ENCODE data around the gene AIG1.

Gene AIG1

DNA sequence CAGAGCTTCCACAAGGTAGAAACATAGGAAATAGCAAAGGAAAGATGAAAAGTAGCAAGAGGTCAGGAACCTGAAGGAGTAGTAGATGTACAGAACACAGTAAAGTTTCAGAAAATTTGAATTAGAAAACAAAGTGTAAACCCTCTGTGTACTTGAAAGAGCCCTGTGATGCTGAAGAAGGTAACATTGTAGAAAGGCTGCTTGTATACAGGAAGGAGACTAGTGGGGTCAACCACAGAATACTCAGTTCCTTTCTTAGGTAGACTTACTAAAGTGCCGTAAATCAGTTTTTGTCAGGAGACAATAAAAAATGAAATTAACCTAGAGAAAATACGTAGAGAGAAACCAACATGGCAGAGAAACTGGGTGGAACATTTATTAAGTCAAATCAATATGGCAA lies 149.7 kb downstream of the AIG1 start:
- H3K27me3 ChIP-seq (replicated peaks in 2 of 5; ENCODE audit: control insufficient read depth in 4 of 5, insufficient read depth in 5 of 5, low read length in 4 of 5): no peaks in the 10 kb centered on the region
- no peaks in the 10 kb centered on the region for H3K4me1 ChIP-seq (ENCODE audit: control extremely low read depth in 1 of 4, control insufficient read depth in 4 of 4, insufficient read depth in 4 of 4, low read length in 3 of 4)
- H3K27ac ChIP-seq (ENCODE audit: insufficient read depth in 1 of 2, low read depth in 1 of 2, low read length in 2 of 2, poor library complexity in 1 of 2, severe bottlenecking in 2 of 2): no peak overlapping the region
- no peak overlapping the region for H3K4me3 ChIP-seq (ENCODE audit: control insufficient read depth in 1 of 7, extremely low read depth in 1 of 7, insufficient read depth in 4 of 7, low read depth in 2 of 7, low read length in 6 of 7)
- CTCF ChIA-PET: no interaction called here
- H3K9me3 ChIP-seq (ENCODE audit: control extremely low read depth in 1 of 5, control insufficient read depth in 4 of 5, insufficient read depth in 2 of 5, low read depth in 1 of 5, low read length in 4 of 5): peaks cover 0 to 2% (median 0%) of the 10 kb centered on the region in 5 experiments
- 88% methylated on average over 2 of the region's 2 CpGs for WGBS (ENCODE audit: insufficient coverage)
- DNase-seq: peak in 1 of 3 donors; percentile 21
- POLR2A ChIA-PET: no interaction called here
- H3K36me3 ChIP-seq (ENCODE audit: control insufficient read depth in 4 of 4, insufficient read depth in 4 of 4, low read length in 3 of 4): no peaks in the 10 kb centered on the region

DNA sequence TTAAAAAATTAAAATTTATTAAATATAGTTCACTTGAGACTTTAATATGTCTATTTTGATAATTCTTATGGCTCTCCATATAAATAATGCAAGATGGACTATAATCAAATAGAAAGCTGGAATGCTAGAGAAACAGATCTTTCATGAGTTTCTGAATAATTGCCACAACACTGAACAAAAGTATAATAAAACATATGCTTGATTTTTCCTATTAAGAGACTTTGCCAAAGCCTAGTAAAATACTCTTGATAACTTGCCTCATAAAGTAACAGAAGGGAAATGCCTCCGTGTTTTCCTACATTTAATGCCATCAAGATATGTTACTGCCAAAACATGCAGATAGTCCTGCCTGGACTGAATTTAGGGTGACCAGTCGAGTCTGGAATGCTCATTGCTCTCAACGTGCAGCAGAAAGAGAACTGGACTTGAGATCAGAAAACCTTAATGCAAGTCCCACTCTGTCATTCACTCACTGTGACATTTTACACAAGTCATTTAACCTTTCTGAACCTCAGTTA lies 153.2 kb downstream of the AIG1 start:
- Histone ChIP-seq H3K27ac (ENCODE audit: insufficient read depth in 1 of 2, low read depth in 1 of 2, low read length in 2 of 2, poor library complexity in 1 of 2, severe bottlenecking in 2 of 2) (no peak overlapping the region), H3K4me1 (ENCODE audit: control extremely low read depth in 1 of 4, control insufficient read depth in 4 of 4, insufficient read depth in 4 of 4, low read length in 3 of 4) (no peaks in the 10 kb centered on the region), H3K36me3 (ENCODE audit: control insufficient read depth in 4 of 4, insufficient read depth in 4 of 4, low read length in 3 of 4) (no peaks in the 10 kb centered on the region), H3K9me3 (ENCODE audit: control extremely low read depth in 1 of 5, control insufficient read depth in 4 of 5, insufficient read depth in 2 of 5, low read depth in 1 of 5, low read length in 4 of 5) (peaks cover 0 to 2% (median 0%) of the 10 kb centered on the region in 5 experiments), H3K27me3 (replicated peaks in 2 of 5; ENCODE audit: control insufficient read depth in 4 of 5, insufficient read depth in 5 of 5, low read length in 4 of 5) (no peaks in the 10 kb centered on the region), H3K4me3 (ENCODE audit: control insufficient read depth in 1 of 7, extremely low read depth in 1 of 7, insufficient read depth in 4 of 7, low read depth in 2 of 7, low read length in 6 of 7) (no peak overlapping the region)
- no peak for DNase-seq
- 100% methylated on average over 2 of the region's 3 CpGs for WGBS (ENCODE audit: insufficient coverage)
- ChIA-PET CTCF (no interaction called here), POLR2A (no interaction called here)

DNA sequence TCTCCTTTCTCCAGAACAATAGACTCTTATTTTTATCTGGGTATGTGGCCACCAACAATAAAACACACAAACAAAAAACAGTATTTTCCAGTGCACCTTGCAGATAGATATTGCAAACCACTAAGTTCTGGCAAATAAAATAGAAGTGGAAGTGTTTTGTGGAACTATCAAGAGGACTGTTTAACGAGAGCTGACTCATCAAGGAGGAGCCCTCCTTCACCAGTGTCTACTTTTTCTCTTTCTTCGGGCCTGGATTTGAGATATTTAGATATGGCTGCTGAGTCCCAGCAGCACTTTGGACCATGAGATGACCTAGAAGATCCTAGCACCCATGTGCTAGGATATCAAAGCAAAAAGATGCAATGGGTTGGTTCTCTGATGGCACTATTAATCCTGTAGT lies 154.7 kb downstream of the AIG1 start:
- Histone ChIP-seq H3K9me3 (ENCODE audit: control extremely low read depth in 1 of 5, control insufficient read depth in 4 of 5, insufficient read depth in 2 of 5, low read depth in 1 of 5, low read length in 4 of 5) (no peaks in the 10 kb centered on the region), H3K4me1 (ENCODE audit: control extremely low read depth in 1 of 4, control insufficient read depth in 4 of 4, insufficient read depth in 4 of 4, low read length in 3 of 4) (no peaks in the 10 kb centered on the region), H3K4me3 (ENCODE audit: control insufficient read depth in 1 of 7, extremely low read depth in 1 of 7, insufficient read depth in 4 of 7, low read depth in 2 of 7, low read length in 6 of 7) (no peak overlapping the region), H3K36me3 (ENCODE audit: control insufficient read depth in 4 of 4, insufficient read depth in 4 of 4, low read length in 3 of 4) (no peaks in the 10 kb centered on the region), H3K27ac (ENCODE audit: insufficient read depth in 1 of 2, low read depth in 1 of 2, low read length in 2 of 2, poor library complexity in 1 of 2, severe bottlenecking in 2 of 2) (no peak overlapping the region), H3K27me3 (replicated peaks in 2 of 5; ENCODE audit: control insufficient read depth in 4 of 5, insufficient read depth in 5 of 5, low read length in 4 of 5) (no peaks in the 10 kb centered on the region)
- WGBS (ENCODE audit: insufficient coverage): 100% methylated on average over 1 of the region's 2 CpGs
- ChIA-PET POLR2A (no interaction called here), CTCF (no interaction called here)
- no peak for DNase-seq

DNA sequence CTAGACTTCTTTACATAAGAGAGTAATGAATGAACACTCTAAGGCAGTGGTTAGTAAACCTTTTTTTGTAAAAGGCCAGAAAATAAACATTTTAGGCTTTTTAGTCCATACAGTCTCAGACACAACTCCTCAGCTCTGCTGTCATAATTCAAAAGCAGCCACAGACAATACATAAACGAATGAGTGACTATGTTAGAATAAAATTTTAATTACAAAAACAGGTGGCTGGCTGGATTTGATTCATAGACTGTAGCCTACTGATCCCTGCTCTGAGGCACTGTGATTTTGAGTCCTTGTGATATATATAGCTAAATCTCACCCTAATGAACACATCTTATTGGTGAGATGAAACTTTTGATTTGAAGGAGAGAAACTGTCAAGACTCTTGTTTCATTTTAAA lies 155.1 kb downstream of the AIG1 start:
- POLR2A ChIA-PET: no interaction called here
- Histone ChIP-seq H3K27me3 (replicated peaks in 2 of 5; ENCODE audit: control insufficient read depth in 4 of 5, insufficient read depth in 5 of 5, low read length in 4 of 5) (no peaks in the 10 kb centered on the region), H3K36me3 (ENCODE audit: control insufficient read depth in 4 of 4, insufficient read depth in 4 of 4, low read length in 3 of 4) (no peaks in the 10 kb centered on the region), H3K9me3 (ENCODE audit: control extremely low read depth in 1 of 5, control insufficient read depth in 4 of 5, insufficient read depth in 2 of 5, low read depth in 1 of 5, low read length in 4 of 5) (no peaks in the 10 kb centered on the region), H3K4me3 (ENCODE audit: control insufficient read depth in 1 of 7, extremely low read depth in 1 of 7, insufficient read depth in 4 of 7, low read depth in 2 of 7, low read length in 6 of 7) (no peak overlapping the region), H3K4me1 (ENCODE audit: control extremely low read depth in 1 of 4, control insufficient read depth in 4 of 4, insufficient read depth in 4 of 4, low read length in 3 of 4) (no peaks in the 10 kb centered on the region), H3K27ac (ENCODE audit: insufficient read depth in 1 of 2, low read depth in 1 of 2, low read length in 2 of 2, poor library complexity in 1 of 2, severe bottlenecking in 2 of 2) (no peak overlapping the region)
- no peak for DNase-seq
- WGBS (ENCODE audit: insufficient coverage): no CpG with 5 or more reads among the region's 1 CpG
- CTCF ChIA-PET: no interaction called here

DNA sequence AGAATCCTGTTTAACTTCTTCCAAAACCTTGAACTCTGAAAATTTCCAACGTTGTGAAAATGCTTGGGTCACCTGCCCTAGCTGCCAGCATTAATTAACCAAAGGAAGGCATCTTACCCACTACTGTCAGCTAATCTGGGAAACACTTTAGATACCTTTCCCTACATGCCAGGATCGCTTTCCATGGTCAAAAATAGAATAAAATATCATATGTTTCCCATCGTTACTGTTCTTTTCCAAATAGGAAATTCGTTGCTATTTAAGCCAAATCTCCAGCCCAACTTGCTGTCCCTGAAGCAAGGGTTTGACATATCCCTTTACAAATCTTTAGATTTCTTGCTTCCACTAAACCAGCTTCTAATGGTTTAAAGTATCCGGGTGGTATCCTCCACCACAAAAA lies 157.5 kb downstream of the AIG1 start:
- no peaks in the 10 kb centered on the region for H3K36me3 ChIP-seq (ENCODE audit: control insufficient read depth in 4 of 4, insufficient read depth in 4 of 4, low read length in 3 of 4)
- 100% methylated on average over 4 of the region's 5 CpGs for WGBS (ENCODE audit: insufficient coverage)
- H3K4me3 ChIP-seq (ENCODE audit: control insufficient read depth in 1 of 7, extremely low read depth in 1 of 7, insufficient read depth in 4 of 7, low read depth in 2 of 7, low read length in 6 of 7): no peak overlapping the region
- ChIA-PET POLR2A (interaction anchor here (0.6 kb wide), 1 partner anchor 486 kb away, joined by 3 read pairs; no protein-coding TSS in a partner anchor), CTCF (no interaction called here)
- H3K4me1 ChIP-seq (ENCODE audit: control extremely low read depth in 1 of 4, control insufficient read depth in 4 of 4, insufficient read depth in 4 of 4, low read length in 3 of 4): no peaks in the 10 kb centered on the region
- DNase-seq: no peak
- H3K9me3 ChIP-seq (ENCODE audit: control extremely low read depth in 1 of 5, control insufficient read depth in 4 of 5, insufficient read depth in 2 of 5, low read depth in 1 of 5, low read length in 4 of 5): no peaks in the 10 kb centered on the region
- no peaks in the 10 kb centered on the region for H3K27me3 ChIP-seq (replicated peaks in 2 of 5; ENCODE audit: control insufficient read depth in 4 of 5, insufficient read depth in 5 of 5, low read length in 4 of 5)
- no peak overlapping the region for H3K27ac ChIP-seq (ENCODE audit: insufficient read depth in 1 of 2, low read depth in 1 of 2, low read length in 2 of 2, poor library complexity in 1 of 2, severe bottlenecking in 2 of 2)

DNA sequence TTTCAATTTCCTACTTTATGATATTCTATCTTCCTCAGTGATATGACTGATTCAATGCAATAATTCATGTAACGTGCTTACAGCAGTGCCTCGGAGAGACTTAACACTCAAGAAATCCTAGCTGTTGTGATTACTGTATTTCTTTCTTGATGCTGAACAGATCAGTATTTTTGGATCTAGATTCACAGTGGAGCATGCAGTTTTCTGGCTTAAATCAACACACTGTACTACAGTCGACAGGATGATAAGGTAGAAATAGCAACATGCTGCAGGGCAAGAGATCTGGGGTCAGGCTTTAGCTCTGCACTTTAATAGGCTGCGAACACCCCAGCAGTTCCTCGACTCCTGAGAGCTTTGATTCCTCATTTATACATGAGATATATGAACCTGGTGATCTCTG lies 161.0 kb downstream of the AIG1 start:
- ChIA-PET CTCF (interaction anchor here (0.9 to 1.6 kb wide), 3 partner anchors 10 to 35 kb away, joined by 3 to 5 read pairs (median 5); no protein-coding TSS in a partner anchor), POLR2A (no interaction called here)
- Histone ChIP-seq H3K27me3 (replicated peaks in 2 of 5; ENCODE audit: control insufficient read depth in 4 of 5, insufficient read depth in 5 of 5, low read length in 4 of 5) (no peaks in the 10 kb centered on the region), H3K9me3 (ENCODE audit: control extremely low read depth in 1 of 5, control insufficient read depth in 4 of 5, insufficient read depth in 2 of 5, low read depth in 1 of 5, low read length in 4 of 5) (no peaks in the 10 kb centered on the region), H3K27ac (ENCODE audit: insufficient read depth in 1 of 2, low read depth in 1 of 2, low read length in 2 of 2, poor library complexity in 1 of 2, severe bottlenecking in 2 of 2) (no peak overlapping the region), H3K4me1 (ENCODE audit: control extremely low read depth in 1 of 4, control insufficient read depth in 4 of 4, insufficient read depth in 4 of 4, low read length in 3 of 4) (no peaks in the 10 kb centered on the region), H3K36me3 (ENCODE audit: control insufficient read depth in 4 of 4, insufficient read depth in 4 of 4, low read length in 3 of 4) (no peaks in the 10 kb centered on the region), H3K4me3 (ENCODE audit: control insufficient read depth in 1 of 7, extremely low read depth in 1 of 7, insufficient read depth in 4 of 7, low read depth in 2 of 7, low read length in 6 of 7) (no peak overlapping the region)
- 100% methylated on average over 3 of the region's 5 CpGs for WGBS (ENCODE audit: insufficient coverage)
- no peak for DNase-seq

DNA sequence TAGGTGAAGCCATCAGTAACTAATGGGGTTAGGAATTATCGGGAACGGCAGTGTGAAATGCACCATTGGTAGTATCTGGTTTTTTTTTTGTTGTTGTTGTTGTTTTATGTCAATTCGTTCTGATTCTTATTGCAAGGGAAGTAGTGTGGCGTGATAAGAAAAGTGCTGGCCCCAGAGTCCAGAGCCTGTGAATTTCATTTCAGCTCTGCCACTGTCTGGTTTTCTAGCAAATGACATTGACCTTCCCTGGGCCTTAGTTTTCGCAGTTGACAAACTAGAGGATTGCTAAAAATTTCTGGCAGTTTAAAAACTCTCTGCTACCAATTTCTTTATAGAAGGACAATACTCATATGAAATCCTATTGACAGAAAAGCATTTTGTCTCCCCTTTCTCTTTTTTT lies 161.6 kb downstream of the AIG1 start:
- CTCF ChIA-PET: no interaction called here
- POLR2A ChIA-PET: no interaction called here
- 100% methylated on average over 1 of the region's 5 CpGs for WGBS (ENCODE audit: insufficient coverage)

More for the DNA sequence above, 161.6 kb downstream of the AIG1 start:
- H3K4me3 ChIP-seq (ENCODE audit: control insufficient read depth in 1 of 7, extremely low read depth in 1 of 7, insufficient read depth in 4 of 7, low read depth in 2 of 7, low read length in 6 of 7): no peak overlapping the region
- H3K4me1 ChIP-seq (ENCODE audit: control extremely low read depth in 1 of 4, control insufficient read depth in 4 of 4, insufficient read depth in 4 of 4, low read length in 3 of 4): no peaks in the 10 kb centered on the region
- H3K27ac ChIP-seq (ENCODE audit: insufficient read depth in 1 of 2, low read depth in 1 of 2, low read length in 2 of 2, poor library complexity in 1 of 2, severe bottlenecking in 2 of 2): no peak overlapping the region
- H3K36me3 ChIP-seq (ENCODE audit: control insufficient read depth in 4 of 4, insufficient read depth in 4 of 4, low read length in 3 of 4): no peaks in the 10 kb centered on the region
- DNase-seq: no peak
- no peaks in the 10 kb centered on the region for H3K9me3 ChIP-seq (ENCODE audit: control extremely low read depth in 1 of 5, control insufficient read depth in 4 of 5, insufficient read depth in 2 of 5, low read depth in 1 of 5, low read length in 4 of 5)
- no peaks in the 10 kb centered on the region for H3K27me3 ChIP-seq (replicated peaks in 2 of 5; ENCODE audit: control insufficient read depth in 4 of 5, insufficient read depth in 5 of 5, low read length in 4 of 5)

Data from common myeloid progenitor, CD34-positive (primary cell).